ENCODE data around the gene ITM2B.
"Not testable (repeated sequence)": the region's sequence is repeated elsewhere in the genome, so short reads cannot be mapped to it uniquely, and the experiment has no call there.

DNA sequence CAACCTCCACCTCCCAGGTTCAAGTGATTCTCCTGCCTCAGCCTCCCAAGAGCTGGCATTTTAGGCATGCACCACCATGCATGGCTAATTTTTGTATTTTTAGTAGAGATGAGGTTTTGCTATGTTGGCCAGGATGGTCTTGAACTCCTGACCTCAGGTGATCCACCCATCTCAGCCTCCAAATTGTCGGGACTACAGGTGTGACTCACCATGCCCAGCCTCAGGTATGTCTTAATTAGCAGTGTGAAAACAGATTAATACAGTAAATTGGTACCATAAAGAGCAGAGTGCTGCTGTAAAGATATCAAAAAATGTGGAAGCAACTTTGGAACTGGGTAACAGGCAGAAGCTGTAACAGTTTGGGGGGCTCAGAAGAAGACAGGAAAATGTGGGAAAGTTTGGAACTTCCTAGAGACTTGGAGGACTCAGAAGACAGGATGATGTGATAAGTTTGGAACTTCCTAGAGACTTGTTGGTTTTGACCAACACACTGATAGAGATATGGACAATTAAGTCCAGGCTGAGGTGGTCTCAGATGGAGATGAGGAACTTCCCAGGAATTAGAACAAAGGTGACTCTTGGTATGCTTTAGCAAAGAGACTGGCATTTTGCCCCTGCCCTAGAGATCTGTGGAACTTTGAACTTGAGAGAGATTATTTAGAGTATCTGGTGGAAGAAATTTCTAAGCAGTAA is 17.3 kb upstream of the ITM2B start:
- TF ChIP-seq, protein P1, sequence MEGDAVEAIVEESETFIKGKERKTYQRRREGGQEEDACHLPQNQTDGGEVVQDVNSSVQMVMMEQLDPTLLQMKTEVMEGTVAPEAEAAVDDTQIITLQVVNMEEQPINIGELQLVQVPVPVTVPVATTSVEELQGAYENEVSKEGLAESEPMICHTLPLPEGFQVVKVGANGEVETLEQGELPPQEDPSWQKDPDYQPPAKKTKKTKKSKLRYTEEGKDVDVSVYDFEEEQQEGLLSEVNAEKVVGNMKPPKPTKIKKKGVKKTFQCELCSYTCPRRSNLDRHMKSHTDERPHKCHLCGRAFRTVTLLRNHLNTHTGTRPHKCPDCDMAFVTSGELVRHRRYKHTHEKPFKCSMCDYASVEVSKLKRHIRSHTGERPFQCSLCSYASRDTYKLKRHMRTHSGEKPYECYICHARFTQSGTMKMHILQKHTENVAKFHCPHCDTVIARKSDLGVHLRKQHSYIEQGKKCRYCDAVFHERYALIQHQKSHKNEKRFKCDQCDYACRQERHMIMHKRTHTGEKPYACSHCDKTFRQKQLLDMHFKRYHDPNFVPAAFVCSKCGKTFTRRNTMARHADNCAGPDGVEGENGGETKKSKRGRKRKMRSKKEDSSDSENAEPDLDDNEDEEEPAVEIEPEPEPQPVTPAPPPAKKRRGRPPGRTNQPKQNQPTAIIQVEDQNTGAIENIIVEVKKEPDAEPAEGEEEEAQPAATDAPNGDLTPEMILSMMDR (IDR thresholded peaks at IDR 0.05), result not testable (repeated sequence)
- not testable (repeated sequence) for TF ChIP-seq POLR2A (IDR thresholded peaks at IDR 0.05)

All from Peyer's patch (tissue), 4 donors.